ENCODE results near the gene TTL. TPM values are rescaled to one million over a fixed set of nuclear protein-coding genes. Genes with fewer than 3 reads are reported as not detected.
"Not testable (repeated sequence)": the region's sequence is repeated elsewhere in the genome, so short reads cannot be mapped to it uniquely, and the experiment has no call there.

TTL gene
- total RNA-seq, 5 donors from 2014 or later (not counting 1 experiment from before 2014, with no cell fraction given) = 11.9 to 23.3 (median 20.2) TPM

GRCh38 chr2:112488201-112488600 lies 6.2 kb downstream of the TTL start:
- H3K36me3 ChIP-seq (ENCODE audit: control insufficient read depth in 2 of 2, extremely low read depth in 1 of 2, insufficient read depth in 1 of 2, low read length in 1 of 2) = peaks cover 0 to 11% of the 10 kb centered on the region in 2 donors
- Mint-ChIP-seq H3K27ac (peak overlapping the region in 1 of 2 donors; percentile 39), H3K27me3 (no peaks in the 10 kb centered on the region), H3K4me3 (no peak overlapping the region), H3K4me1 (peaks cover 9 to 12% (median 11%) of the 10 kb centered on the region in 3 donors), H3K36me3 (no peaks in the 10 kb centered on the region), H3K9me3 (no peaks in the 10 kb centered on the region)
- 100% methylated on average over 2 of the region's 6 CpGs for WGBS (ENCODE audit: insufficient coverage)
- DNase-seq (no peak), ATAC-seq (replicated peaks in 1 of 4) (no peak)
- H3K4me1 ChIP-seq (ENCODE audit: control insufficient read depth in 1 of 2, extremely low read depth in 1 of 2, insufficient read depth in 2 of 2, low read length in 2 of 2) = peaks cover 4 to 5% of the 10 kb centered on the region in 2 experiments
- H3K27ac ChIP-seq (ENCODE audit: low read length) = no peak overlapping the region
- POLR2A ChIA-PET = no interaction called here
- no peaks in the 10 kb centered on the region for H3K9me3 ChIP-seq
- CTCF ChIA-PET = interaction anchor here in 1 of 2 donors (1.3 kb wide), 1 partner anchor 8 kb away, joined by 5 read pairs; no protein-coding TSS in a partner anchor
- no peak overlapping the region for H3K4me3 ChIP-seq (ENCODE audit: control insufficient read depth in 1 of 2, extremely low read depth in 1 of 2, low read length in 1 of 2)
- no peaks in the 10 kb centered on the region for H3K27me3 ChIP-seq (replicated peaks in 1 of 2; ENCODE audit: control insufficient read depth in 2 of 2, extremely low read depth in 1 of 2, insufficient read depth in 2 of 2, low read length in 1 of 2)

- Histone ChIP-seq H3K4me1 (ENCODE audit: control insufficient read depth in 1 of 2, extremely low read depth in 1 of 2, insufficient read depth in 2 of 2, low read length in 2 of 2) (peaks cover 0 to 2% of the 10 kb centered on the region in 2 experiments), H3K27ac (ENCODE audit: low read length) (no peak overlapping the region), H3K4me3 (ENCODE audit: control insufficient read depth in 1 of 2, extremely low read depth in 1 of 2, low read length in 1 of 2) (no peak overlapping the region), H3K9me3 (no peaks in the 10 kb centered on the region), H3K27me3 (replicated peaks in 1 of 2; ENCODE audit: control insufficient read depth in 2 of 2, extremely low read depth in 1 of 2, insufficient read depth in 2 of 2, low read length in 1 of 2) (no peaks in the 10 kb centered on the region), H3K36me3 (ENCODE audit: control insufficient read depth in 2 of 2, extremely low read depth in 1 of 2, insufficient read depth in 1 of 2, low read length in 1 of 2) (peaks cover 0 to 18% of the 10 kb centered on the region in 2 donors)
- no peaks in the 10 kb centered on the region for H3K36me3 Mint-ChIP-seq
- ATAC-seq (replicated peaks in 1 of 4) (no peak), DNase-seq (no peak)
- WGBS (ENCODE audit: insufficient coverage) = no CpG with 5 or more reads among the region's 5 CpGs
- ChIA-PET POLR2A (no interaction called here), CTCF (no interaction called here)
- peaks cover 0 to 2% (median 0%) of the 10 kb centered on the region in 3 donors for H3K4me1 Mint-ChIP-seq
- H3K9me3 Mint-ChIP-seq = no peaks in the 10 kb centered on the region
- H3K27ac Mint-ChIP-seq = no peak overlapping the region
- no peaks in the 10 kb centered on the region for H3K27me3 Mint-ChIP-seq
- H3K4me3 Mint-ChIP-seq = no peak overlapping the region
Measured at GRCh38 chr2:112491946-112492345, 10.0 kb downstream of the TTL start.

- DNase-seq (no peak), ATAC-seq (replicated peaks in 1 of 4) (no peak)
- H3K4me3 Mint-ChIP-seq = no peak overlapping the region
- no peaks in the 10 kb centered on the region for H3K9me3 Mint-ChIP-seq
- no peaks in the 10 kb centered on the region for H3K4me1 Mint-ChIP-seq
- ChIA-PET POLR2A (interaction anchor here in 1 of 2 donors (0.6 to 0.9 kb wide), 3 partner anchors 10 to 296 kb away, joined by 3 to 5 read pairs (median 5); no protein-coding TSS in a partner anchor), CTCF (interaction anchor here in 1 of 2 donors (0.5 to 0.6 kb wide), 2 partner anchors 223 to 757 kb away, joined by 6 to 9 read pairs; no protein-coding TSS in a partner anchor)
- peaks cover 0 to 14% of the 10 kb centered on the region in 2 donors for H3K36me3 ChIP-seq (ENCODE audit: control insufficient read depth in 2 of 2, extremely low read depth in 1 of 2, insufficient read depth in 1 of 2, low read length in 1 of 2)
- peaks cover 0 to 2% of the 10 kb centered on the region in 2 experiments for H3K4me1 ChIP-seq (ENCODE audit: control insufficient read depth in 1 of 2, extremely low read depth in 1 of 2, insufficient read depth in 2 of 2, low read length in 2 of 2)
- no peak overlapping the region for H3K4me3 ChIP-seq (ENCODE audit: control insufficient read depth in 1 of 2, extremely low read depth in 1 of 2, low read length in 1 of 2)
- H3K27ac Mint-ChIP-seq = no peak overlapping the region
- no peaks in the 10 kb centered on the region for H3K27me3 Mint-ChIP-seq
- H3K36me3 Mint-ChIP-seq = no peaks in the 10 kb centered on the region
- no peaks in the 10 kb centered on the region for H3K9me3 ChIP-seq
- H3K27ac ChIP-seq (ENCODE audit: low read length) = no peak overlapping the region
- H3K27me3 ChIP-seq (replicated peaks in 1 of 2; ENCODE audit: control insufficient read depth in 2 of 2, extremely low read depth in 1 of 2, insufficient read depth in 2 of 2, low read length in 1 of 2) = no peaks in the 10 kb centered on the region
- no CpG with 5 or more reads among the region's 3 CpGs for WGBS (ENCODE audit: insufficient coverage)
Measured at GRCh38 chr2:112493048-112493447, 11.1 kb downstream of the TTL start.

GRCh38 chr2:112493858-112494648 lies 12.1 kb downstream of the TTL start:
- Histone ChIP-seq H3K27me3 (replicated peaks in 1 of 2; ENCODE audit: control insufficient read depth in 2 of 2, extremely low read depth in 1 of 2, insufficient read depth in 2 of 2, low read length in 1 of 2) (no peaks in the 10 kb centered on the region), H3K4me1 (ENCODE audit: control insufficient read depth in 1 of 2, extremely low read depth in 1 of 2, insufficient read depth in 2 of 2, low read length in 2 of 2) (peaks cover 0 to 2% of the 10 kb centered on the region in 2 experiments), H3K27ac (ENCODE audit: low read length) (no peak overlapping the region), H3K4me3 (ENCODE audit: control insufficient read depth in 1 of 2, extremely low read depth in 1 of 2, low read length in 1 of 2) (no peak overlapping the region), H3K36me3 (ENCODE audit: control insufficient read depth in 2 of 2, extremely low read depth in 1 of 2, insufficient read depth in 1 of 2, low read length in 1 of 2) (peaks cover 0 to 14% of the 10 kb centered on the region in 2 donors), H3K9me3 (no peaks in the 10 kb centered on the region)
- DNase-seq (no peak), ATAC-seq (replicated peaks in 1 of 4) (no peak)
- H3K27me3 Mint-ChIP-seq = no peaks in the 10 kb centered on the region
- ChIA-PET CTCF (no interaction called here), POLR2A (no interaction called here)
- no peaks in the 10 kb centered on the region for H3K4me1 Mint-ChIP-seq
- H3K36me3 Mint-ChIP-seq = no peaks in the 10 kb centered on the region
- H3K4me3 Mint-ChIP-seq = no peak overlapping the region
- no peaks in the 10 kb centered on the region for H3K9me3 Mint-ChIP-seq
- H3K27ac Mint-ChIP-seq = no peak overlapping the region
- 100% methylated on average over 3 of the region's 9 CpGs for WGBS (ENCODE audit: insufficient coverage)

GRCh38 chr2:112494828-112495227 lies 12.9 kb downstream of the TTL start:
- no peaks in the 10 kb centered on the region for H3K9me3 Mint-ChIP-seq
- H3K27me3 ChIP-seq (replicated peaks in 1 of 2; ENCODE audit: control insufficient read depth in 2 of 2, extremely low read depth in 1 of 2, insufficient read depth in 2 of 2, low read length in 1 of 2) = no peaks in the 10 kb centered on the region
- DNase-seq (no peak), ATAC-seq (replicated peaks in 1 of 4) (no peak)
- no peak overlapping the region for H3K4me3 Mint-ChIP-seq
- no peaks in the 10 kb centered on the region for H3K4me1 Mint-ChIP-seq
- H3K9me3 ChIP-seq = no peaks in the 10 kb centered on the region
- no peaks in the 10 kb centered on the region for H3K36me3 Mint-ChIP-seq
- H3K27ac ChIP-seq (ENCODE audit: low read length) = no peak overlapping the region
- POLR2A ChIA-PET = no interaction called here
- peaks cover 0 to 14% of the 10 kb centered on the region in 2 donors for H3K36me3 ChIP-seq (ENCODE audit: control insufficient read depth in 2 of 2, extremely low read depth in 1 of 2, insufficient read depth in 1 of 2, low read length in 1 of 2)
- no peak overlapping the region for H3K4me3 ChIP-seq (ENCODE audit: control insufficient read depth in 1 of 2, extremely low read depth in 1 of 2, low read length in 1 of 2)
- peaks cover 0 to 2% of the 10 kb centered on the region in 2 experiments for H3K4me1 ChIP-seq (ENCODE audit: control insufficient read depth in 1 of 2, extremely low read depth in 1 of 2, insufficient read depth in 2 of 2, low read length in 2 of 2)
- CTCF ChIA-PET = no interaction called here
- 89% methylated on average over 4 of the region's 5 CpGs for WGBS (ENCODE audit: insufficient coverage)
- H3K27ac Mint-ChIP-seq = no peak overlapping the region
- H3K27me3 Mint-ChIP-seq = no peaks in the 10 kb centered on the region

- ATAC-seq (replicated peaks in 1 of 4); H3K4me1 ChIP-seq (ENCODE audit: control insufficient read depth in 1 of 2, extremely low read depth in 1 of 2, insufficient read depth in 2 of 2, low read length in 2 of 2); POLR2A ChIA-PET; H3K4me1 Mint-ChIP-seq; H3K9me3 ChIP-seq; H3K27ac ChIP-seq (ENCODE audit: low read length); H3K9me3 Mint-ChIP-seq; H3K27me3 Mint-ChIP-seq; H3K27ac Mint-ChIP-seq; H3K4me3 ChIP-seq (ENCODE audit: control insufficient read depth in 1 of 2, extremely low read depth in 1 of 2, low read length in 1 of 2); H3K4me3 Mint-ChIP-seq; H3K36me3 Mint-ChIP-seq; H3K27me3 ChIP-seq (replicated peaks in 1 of 2; ENCODE audit: control insufficient read depth in 2 of 2, extremely low read depth in 1 of 2, insufficient read depth in 2 of 2, low read length in 1 of 2); DNase-seq: not testable (repeated sequence)
- CTCF ChIA-PET = interaction anchor here in 1 of 2 donors (0.5 kb wide), 1 partner anchor 12 kb away, joined by 4 read pairs; no protein-coding TSS in a partner anchor
- peaks cover 0 to 14% of the 10 kb centered on the region in 2 donors for H3K36me3 ChIP-seq (ENCODE audit: control insufficient read depth in 2 of 2, extremely low read depth in 1 of 2, insufficient read depth in 1 of 2, low read length in 1 of 2)
- WGBS (ENCODE audit: insufficient coverage) = no CpG with 5 or more reads among the region's 4 CpGs
Measured at GRCh38 chr2:112495878-112496277, 13.9 kb downstream of the TTL start.
